Prostate gland (tissue), 2 donors: Measurements from ENCODE around the gene ATPAF2. TPM values are rescaled to one million over a fixed set of nuclear protein-coding genes. Genes with fewer than 3 reads are reported as not detected.
A peak's percentile ranks its signal among the peaks of the same experiment; 100 is the strongest.

Experiments used
- DNase-seq: peaks from one replicate; pipeline ENCODE4 v3.0.0-alpha.2; 2019; ENCODE audit warnings: low spot score
- H3K27ac ChIP-seq, 2 donors: fragments of 200-600 bp; sonication (generic); 2 replicates each; pipeline ENCODE4 v1.5.1; 2017 to 2019
- H3K27me3 ChIP-seq: fragments of 200-600 bp; sonication (generic); replicated peaks from 2 replicates; pipeline ENCODE4 v1.5.1; 2019; ENCODE audit not compliant: insufficient read depth
- H3K36me3 ChIP-seq, 2 donors: fragments of 200-600 bp; sonication (generic); 1 replicate in 1 of 2; 2 replicates in 1 of 2; pipeline versions ENCODE4 v1.5.1 to v1.8.1; 2017 to 2019
- H3K4me1 ChIP-seq: fragments of 200-600 bp; sonication (generic); replicated peaks from 2 replicates; pipeline ENCODE4 v1.5.1; 2019
- H3K4me3 ChIP-seq, 2 donors: fragments of 200-600 bp; sonication (generic); 2 replicates each; pipeline ENCODE4 v1.5.1; 2017 to 2019
- H3K9me3 ChIP-seq: fragments of 200-600 bp; sonication (generic); 2 replicates; pipeline ENCODE4 v1.5.1; 2017
- POLR2A ChIP-seq: fragments of 450-650 bp; IDR thresholded peaks from one replicate; pipeline ENCODE4 v1.6.1; 2016; ENCODE audit warnings: antibody characterized with exemption, mild to moderate bottlenecking
- POLR2AphosphoS5 ChIP-seq: sonication (generic); formaldehyde crosslinking; IDR thresholded peaks from one replicate; pipeline ENCODE4 v1.6.1; 2017; ENCODE audit warnings: antibody characterized with exemption
- WGBS: methylation state at CpG from one replicate; pipeline ENCODE4 v1.1.5; 2018; 5-methylcytosine and 5-hydroxymethylcytosine counted together
- intact Hi-C: fragments of 100-400 bp; cut with DNase I; formaldehyde crosslinking; loops from one replicate; pipeline ENCODE4 v1.14.2; 2022
- total RNA-seq, 2 donors: library from RNA; depleted of rRNA; stranded (reverse); fragments of >200 nt; gene quantifications; one replicate each; pipeline ENCODE4 v1.1.0, GENCODE V29; 2016
- TF ChIP-seq, protein P1 (sequence below), 4 experiments: fragments of 200-600 bp in 2 of 4; fragments of 450-650 bp in 2 of 4; sonication (generic) in 2 of 4; IDR thresholded peaks; 1 replicate in 3 of 4; 2 replicates in 1 of 4; pipeline ENCODE4 v1.5.1; 2016 to 2019; ENCODE audit warnings: antibody characterized with exemption in 4 of 4, mild to moderate bottlenecking in 2 of 4, moderate library complexity in 2 of 4

The ATPAF2 gene
- total RNA-seq, 2 donors from 2014 or later, result 17.7 to 30.5 TPM

- Histone ChIP-seq H3K4me3 (no peak overlapping the region), H3K27ac (no peak overlapping the region), H3K4me1 (no peaks in the 10 kb centered on the region), H3K36me3 (peaks cover 0 to 6% of the 10 kb centered on the region in 2 donors), H3K27me3 (no peaks in the 10 kb centered on the region), H3K9me3 (no peaks in the 10 kb centered on the region)
- TF ChIP-seq POLR2AphosphoS5, result peak; percentile 59
- TF ChIP-seq, protein P1, sequence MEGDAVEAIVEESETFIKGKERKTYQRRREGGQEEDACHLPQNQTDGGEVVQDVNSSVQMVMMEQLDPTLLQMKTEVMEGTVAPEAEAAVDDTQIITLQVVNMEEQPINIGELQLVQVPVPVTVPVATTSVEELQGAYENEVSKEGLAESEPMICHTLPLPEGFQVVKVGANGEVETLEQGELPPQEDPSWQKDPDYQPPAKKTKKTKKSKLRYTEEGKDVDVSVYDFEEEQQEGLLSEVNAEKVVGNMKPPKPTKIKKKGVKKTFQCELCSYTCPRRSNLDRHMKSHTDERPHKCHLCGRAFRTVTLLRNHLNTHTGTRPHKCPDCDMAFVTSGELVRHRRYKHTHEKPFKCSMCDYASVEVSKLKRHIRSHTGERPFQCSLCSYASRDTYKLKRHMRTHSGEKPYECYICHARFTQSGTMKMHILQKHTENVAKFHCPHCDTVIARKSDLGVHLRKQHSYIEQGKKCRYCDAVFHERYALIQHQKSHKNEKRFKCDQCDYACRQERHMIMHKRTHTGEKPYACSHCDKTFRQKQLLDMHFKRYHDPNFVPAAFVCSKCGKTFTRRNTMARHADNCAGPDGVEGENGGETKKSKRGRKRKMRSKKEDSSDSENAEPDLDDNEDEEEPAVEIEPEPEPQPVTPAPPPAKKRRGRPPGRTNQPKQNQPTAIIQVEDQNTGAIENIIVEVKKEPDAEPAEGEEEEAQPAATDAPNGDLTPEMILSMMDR (IDR thresholded peaks at IDR 0.05), result no peak
- WGBS, result 79% methylated on average over 6 of the region's 6 CpGs
- no peak for DNase-seq
- intact Hi-C loops, result no loop called here
Observed at GRCh38 chr17:18055597-18055996, 16.6 kb upstream of the ATPAF2 start.

- Histone ChIP-seq H3K4me1 (peaks cover 3% of the 10 kb centered on the region), H3K36me3 (no peaks in the 10 kb centered on the region), H3K4me3 (no peak overlapping the region), H3K27me3 (no peaks in the 10 kb centered on the region), H3K9me3 (no peaks in the 10 kb centered on the region), H3K27ac (no peak overlapping the region)
- no peak for DNase-seq
- TF ChIP-seq POLR2AphosphoS5 (no peak), POLR2A (no peak)
- TF ChIP-seq, protein P1 (IDR thresholded peaks at IDR 0.05), result no peak
- 84% methylated on average over 3 of the region's 3 CpGs for WGBS
- intact Hi-C loops, result no loop called here
Observed at GRCh38 chr17:18045691-18046350, 6.9 kb upstream of the ATPAF2 start.

GRCh38 chr17:18044609-18045008, 5.6 kb upstream of the ATPAF2 start:
- H3K36me3 ChIP-seq, result no peaks in the 10 kb centered on the region
- intact Hi-C loops, result no loop called here
- WGBS, result 90% methylated on average over 3 of the region's 3 CpGs
- H3K4me1 ChIP-seq, result peaks cover 10% of the 10 kb centered on the region
- no peaks in the 10 kb centered on the region for H3K9me3 ChIP-seq
- no peak overlapping the region for H3K27ac ChIP-seq
- no peaks in the 10 kb centered on the region for H3K27me3 ChIP-seq
- DNase-seq, result no peak
- TF ChIP-seq POLR2AphosphoS5 (no peak), POLR2A (no peak)
- no peak overlapping the region for H3K4me3 ChIP-seq

GRCh38 chr17:18043491-18043890, 4.5 kb upstream of the ATPAF2 start:
- Histone ChIP-seq H3K27me3 (no peaks in the 10 kb centered on the region), H3K4me3 (no peak overlapping the region), H3K27ac (no peak overlapping the region), H3K9me3 (no peaks in the 10 kb centered on the region), H3K36me3 (no peaks in the 10 kb centered on the region), H3K4me1 (peaks cover 10% of the 10 kb centered on the region)
- WGBS, result 41% methylated on average over 1 of the region's 1 CpG
- intact Hi-C loops, result no loop called here
- no peak for TF ChIP-seq POLR2A
- TF ChIP-seq, protein P1 (IDR thresholded peaks at IDR 0.05), result peak in 2 of 4 experiments; percentile 5 to 25
- DNase-seq, result no peak

GRCh38 chr17:18042983-18043382, 4.0 kb upstream of the ATPAF2 start:
- H3K36me3 ChIP-seq, result no peaks in the 10 kb centered on the region
- H3K9me3 ChIP-seq, result no peaks in the 10 kb centered on the region
- H3K27me3 ChIP-seq, result no peaks in the 10 kb centered on the region
- no peak overlapping the region for H3K4me3 ChIP-seq
- no peak for DNase-seq
- no peak overlapping the region for H3K27ac ChIP-seq
- 79% methylated on average over 8 of the region's 8 CpGs for WGBS
- intact Hi-C loops, result no loop called here
- peaks cover 10% of the 10 kb centered on the region for H3K4me1 ChIP-seq
- TF ChIP-seq, protein P1 (IDR thresholded peaks at IDR 0.05), result no peak
- TF ChIP-seq POLR2A (no peak), POLR2AphosphoS5 (no peak)
